GM12874 (cell line): ENCODE measurements around the gene PRDM5.

Experiments used
- CTCF ChIP-seq: IDR thresholded peaks from 2 replicates; pipeline ENCODE4 v1.5.1; 2011; ENCODE audit warnings: low read depth, mild to moderate bottlenecking, control low read depth, low read length, moderate library complexity; ENCODE audit not compliant: insufficient read depth

Gene PRDM5

GRCh38 chr4:120903419-120903818 lies 19.1 kb downstream of the PRDM5 start:
- no peak for TF ChIP-seq CTCF

DNA sequence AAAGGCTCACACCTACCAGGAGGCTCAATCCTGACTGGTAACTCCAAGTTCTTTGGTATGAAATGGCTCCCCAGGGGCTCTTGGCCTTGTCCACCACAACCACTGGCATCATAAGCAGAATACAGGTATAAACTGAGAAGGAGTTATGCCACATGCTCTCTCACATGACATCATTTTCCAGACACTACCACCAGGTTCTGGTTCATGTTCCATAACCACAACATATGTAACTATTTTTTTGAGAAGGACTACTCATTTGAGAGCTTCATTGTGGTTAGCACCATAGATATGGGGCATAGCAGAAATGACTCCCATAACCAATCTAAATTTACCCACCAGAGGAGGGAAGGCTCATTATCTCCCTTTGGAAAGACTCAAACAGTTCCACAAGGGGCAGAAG lies 19.6 kb downstream of the PRDM5 start:
- TF ChIP-seq CTCF, result no peak

DNA sequence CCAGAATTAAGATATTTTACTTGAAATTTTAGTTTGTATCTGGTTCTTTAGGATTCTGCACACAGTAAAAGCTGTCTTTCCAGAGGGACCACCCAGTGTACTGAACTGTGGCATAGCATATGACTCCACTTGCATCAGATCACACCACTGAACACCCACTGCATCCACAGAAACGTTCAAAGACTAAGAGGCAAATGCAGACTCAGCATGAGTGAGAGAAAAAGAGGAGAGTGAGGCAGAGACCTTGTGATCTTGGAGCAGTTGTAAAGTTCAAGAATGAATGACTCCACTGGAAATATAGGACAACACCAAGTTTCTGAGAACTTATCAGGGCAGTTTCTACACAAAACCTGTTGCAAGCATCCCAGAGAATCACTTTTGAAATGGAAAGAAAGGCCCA lies 20.8 kb downstream of the PRDM5 start:
- TF ChIP-seq CTCF, result no peak

DNA sequence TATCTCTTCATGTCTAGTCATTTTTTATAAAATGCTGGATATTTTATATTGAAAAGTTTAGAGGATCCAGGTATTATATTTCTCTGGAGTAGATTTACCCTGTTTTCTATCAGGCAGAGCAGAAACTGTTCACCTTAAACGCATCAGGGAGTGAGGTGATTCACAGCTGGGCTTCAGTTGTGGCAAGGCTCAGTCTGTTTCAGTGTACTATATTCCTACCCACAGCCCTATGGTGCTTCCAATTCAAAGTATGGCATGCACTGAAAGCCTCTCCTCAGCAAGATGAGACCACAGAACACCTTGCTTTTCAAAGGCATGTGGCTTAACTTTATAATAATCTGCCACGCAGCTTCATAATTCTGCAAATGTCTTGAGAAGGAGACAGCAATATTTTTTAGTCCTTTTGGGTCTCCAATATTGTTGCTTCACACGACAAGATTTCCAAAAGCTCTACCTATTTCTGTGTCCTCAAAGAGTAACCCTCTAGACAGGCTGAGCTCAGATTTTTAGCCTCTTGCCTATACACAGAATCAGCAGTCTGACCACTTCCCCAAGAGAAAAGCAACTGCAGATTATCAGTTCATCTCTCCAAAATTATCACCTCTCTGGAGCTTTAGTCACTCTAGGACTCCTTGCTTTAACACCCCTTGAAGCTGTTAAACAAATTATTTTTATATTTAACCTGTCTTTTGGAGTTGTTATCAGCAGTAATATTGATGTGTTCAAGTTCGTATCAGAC lies 24.4 kb downstream of the PRDM5 start:
- TF ChIP-seq CTCF, result no peak

DNA sequence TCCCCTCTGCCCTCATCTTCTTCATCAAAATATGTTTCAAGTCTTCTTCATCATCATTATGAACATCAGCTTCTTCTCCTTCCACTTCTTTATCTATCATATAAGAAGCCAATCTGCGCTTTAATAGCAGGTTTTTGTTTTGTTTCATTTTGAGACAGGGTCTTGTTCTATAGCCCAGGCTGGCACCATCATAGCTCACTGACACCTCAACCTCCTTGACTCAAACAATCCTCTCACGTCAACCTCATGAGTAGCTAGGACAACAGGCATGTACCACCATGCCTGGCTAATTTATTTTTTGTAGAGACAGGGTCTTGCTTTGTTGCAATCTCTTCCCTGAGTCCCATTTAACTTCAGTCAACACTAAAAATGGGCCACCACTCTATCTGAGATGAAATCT lies 27.0 kb downstream of the PRDM5 start:
- no peak for TF ChIP-seq CTCF

GRCh38 chr4:120893314-120893713 lies 29.2 kb downstream of the PRDM5 start:
- TF ChIP-seq CTCF, result no peak

- TF ChIP-seq CTCF, result no peak
Measured at GRCh38 chr4:120886191-120886590, 36.3 kb downstream of the PRDM5 start.

GRCh38 chr4:120881846-120882245 lies 40.7 kb downstream of the PRDM5 start:
- no peak for TF ChIP-seq CTCF
